OCI-LY3 (cell line): ENCODE data around the gene SLC15A1.

ENCODE experiments used
- H2AFZ ChIP-seq: fragments of 200-600, 300-600 bp; shearing (Covaris generic); 2 replicates; pipeline ENCODE4 v1.6.0; 2014; ENCODE audit warnings: antibody characterized with exemption, low read depth, low read length
- H3K27ac ChIP-seq: fragments of 200-600, 300-600 bp; sonication (generic); 2 replicates; pipeline ENCODE4 v1.5.1; 2014; ENCODE audit warnings: mild to moderate bottlenecking, low read length, moderate library complexity, mixed read lengths
- H3K27me3 ChIP-seq: fragments of 200-600, 300-600 bp; sonication (generic); 2 replicates; pipeline ENCODE4 v1.6.1; 2014; ENCODE audit warnings: low read depth, low read length, mixed read lengths
- H3K36me3 ChIP-seq: fragments of 200-600, 300-600 bp; sonication (generic); replicated peaks from 2 replicates; pipeline ENCODE3; 2014; ENCODE audit warnings: low read depth, low read length, mixed read lengths
- H3K4me1 ChIP-seq: fragments of 300-600, 200-600 bp; sonication (generic); 2 replicates; pipeline ENCODE4 v1.6.1; 2014; ENCODE audit warnings: low read length, mixed read lengths
- H3K4me2 ChIP-seq: fragments of 200-600, 300-600 bp; sonication (generic); 2 replicates; pipeline ENCODE4 v1.6.1; 2014; ENCODE audit warnings: low read length, mixed read lengths
- H3K4me3 ChIP-seq: fragments of 300-600, 200-600 bp; sonication (generic); 2 replicates; pipeline ENCODE4 v1.5.1; 2014; ENCODE audit warnings: antibody characterized with exemption, mild to moderate bottlenecking, low read length, moderate library complexity
- H3K79me2 ChIP-seq: fragments of 300-600, 200-600 bp; shearing (Covaris generic); 2 replicates; pipeline ENCODE4 v1.6.1; 2014; ENCODE audit warnings: mild to moderate bottlenecking, low read length, mixed read lengths
- H3K9ac ChIP-seq: fragments of 300-600, 200-600 bp; shearing (Covaris generic); 2 replicates; pipeline ENCODE4 v1.6.0; 2014; ENCODE audit warnings: mild to moderate bottlenecking, low read length, moderate library complexity
- H3K9me3 ChIP-seq: fragments of 200-600, 300-600 bp; shearing (Covaris generic); 2 replicates; pipeline ENCODE4 v1.6.1; 2014; ENCODE audit warnings: low read length, mixed read lengths; ENCODE audit not compliant: insufficient read depth
- H4K20me1 ChIP-seq: fragments of 200-600, 300-600 bp; sonication (generic); 2 replicates; pipeline ENCODE4 v1.6.1; 2016; ENCODE audit warnings: low read length, mixed read lengths; ENCODE audit not compliant: insufficient read depth
- CTCF ChIP-seq: fragments of 200-600, 300-600 bp; sonication (generic); IDR thresholded peaks from 2 replicates; pipeline ENCODE4 v1.5.1; 2014; ENCODE audit warnings: antibody characterized with exemption, low read length, low read depth
- EZH2phosphoT487 ChIP-seq: fragments of 200-600 bp; shearing (Covaris generic); IDR thresholded peaks from 2 replicates; pipeline ENCODE4 v1.6.1; 2018; ENCODE audit warnings: antibody characterized with exemption, mixed run types, low read depth

SLC15A1 gene

DNA sequence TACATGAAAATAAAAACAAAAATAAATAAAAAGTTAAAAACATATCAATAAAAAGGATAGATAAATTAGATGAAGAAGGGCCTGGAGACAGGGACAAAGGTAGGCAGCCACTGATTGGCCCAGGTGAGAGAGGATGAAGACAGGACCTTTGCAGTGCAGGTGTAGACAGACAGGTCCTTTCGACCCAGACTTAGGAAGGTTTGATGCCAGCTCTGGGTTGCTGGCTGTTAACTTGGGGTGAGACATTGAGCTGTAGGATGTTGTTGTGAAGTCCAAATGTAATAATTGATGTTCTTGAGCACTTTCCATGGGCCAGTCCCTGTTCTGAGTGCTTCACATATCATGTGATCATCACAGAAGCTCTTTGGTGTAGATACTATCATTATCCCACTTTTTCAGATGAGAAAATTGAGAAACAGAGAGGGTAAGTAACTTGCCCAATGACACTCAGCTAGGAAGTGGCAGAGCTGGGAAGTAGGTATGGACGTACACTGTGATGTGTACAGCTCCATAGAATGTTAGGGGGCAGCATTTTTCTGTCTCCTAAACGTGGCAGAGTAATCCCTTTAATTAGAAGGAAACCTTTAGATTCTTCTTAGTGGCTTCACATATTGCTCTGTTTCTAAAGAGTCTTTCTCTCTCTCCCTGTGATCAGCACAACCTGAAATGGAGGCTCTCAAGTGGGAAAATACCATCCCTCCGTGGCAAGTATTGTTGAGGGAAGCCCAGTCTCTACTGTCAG is 99.6 kb downstream of the SLC15A1 start:
- peaks cover 10% of the 10 kb centered on the region for H3K27me3 ChIP-seq
- no peak overlapping the region for H3K9ac ChIP-seq
- no peak for TF ChIP-seq EZH2phosphoT487
- TF ChIP-seq CTCF: no peak
- H2AFZ ChIP-seq: 0 out of 2 replicates have a peak overlapping the region, but pooled peaks have one; percentile 76
- H3K4me2 ChIP-seq: peak overlapping the region; percentile 58
- H3K9me3 ChIP-seq: no peaks in the 10 kb centered on the region
- H3K27ac ChIP-seq: no peak overlapping the region
- H3K79me2 ChIP-seq: no peaks in the 10 kb centered on the region
- peaks cover 13% of the 10 kb centered on the region for H3K4me1 ChIP-seq
- no peaks in the 10 kb centered on the region for H4K20me1 ChIP-seq
- H3K4me3 ChIP-seq: peak overlapping the region; percentile 41; the same call in 1 of the 2 replicates
- no peaks in the 10 kb centered on the region for H3K36me3 ChIP-seq

DNA sequence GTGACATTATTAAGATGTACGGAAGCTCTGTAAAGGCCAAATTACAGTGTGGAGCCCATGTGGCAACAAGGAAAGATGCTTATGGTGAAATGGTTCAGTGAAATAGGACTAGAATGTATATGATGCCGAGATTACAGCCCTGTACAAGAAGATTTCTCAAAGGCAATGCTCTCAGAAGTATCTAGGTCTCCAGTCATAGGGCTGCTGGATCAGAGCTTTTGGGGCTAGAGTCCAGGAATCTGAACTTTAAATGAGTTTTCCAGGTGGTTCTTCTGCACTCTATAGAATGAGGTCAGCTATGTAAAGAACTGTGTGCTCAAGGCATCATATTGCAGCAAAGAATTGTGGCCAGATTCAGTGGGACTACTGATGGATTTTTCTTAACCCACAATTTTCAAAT is 100.2 kb downstream of the SLC15A1 start:
- Histone ChIP-seq H3K4me3 (no peak overlapping the region), H2AFZ (no peak overlapping the region), H3K9me3 (no peaks in the 10 kb centered on the region), H3K27ac (no peak overlapping the region), H3K9ac (no peak overlapping the region), H3K27me3 (peaks cover 17% of the 10 kb centered on the region), H3K4me2 (no peak overlapping the region), H4K20me1 (no peaks in the 10 kb centered on the region), H3K36me3 (no peaks in the 10 kb centered on the region), H3K79me2 (no peaks in the 10 kb centered on the region), H3K4me1 (peaks cover 13% of the 10 kb centered on the region)
- TF ChIP-seq CTCF (no peak), EZH2phosphoT487 (no peak)

GRCh38 chr13:98651744-98652143 is 100.7 kb downstream of the SLC15A1 start:
- Histone ChIP-seq H3K9me3 (no peaks in the 10 kb centered on the region), H3K27ac (no peak overlapping the region), H3K27me3 (peaks cover 20% of the 10 kb centered on the region), H3K79me2 (no peaks in the 10 kb centered on the region), H4K20me1 (no peaks in the 10 kb centered on the region), H3K9ac (no peak overlapping the region), H2AFZ (no peak overlapping the region), H3K4me1 (peaks cover 13% of the 10 kb centered on the region), H3K36me3 (no peaks in the 10 kb centered on the region), H3K4me3 (no peak overlapping the region), H3K4me2 (no peak overlapping the region)
- TF ChIP-seq EZH2phosphoT487 (no peak), CTCF (no peak)

DNA sequence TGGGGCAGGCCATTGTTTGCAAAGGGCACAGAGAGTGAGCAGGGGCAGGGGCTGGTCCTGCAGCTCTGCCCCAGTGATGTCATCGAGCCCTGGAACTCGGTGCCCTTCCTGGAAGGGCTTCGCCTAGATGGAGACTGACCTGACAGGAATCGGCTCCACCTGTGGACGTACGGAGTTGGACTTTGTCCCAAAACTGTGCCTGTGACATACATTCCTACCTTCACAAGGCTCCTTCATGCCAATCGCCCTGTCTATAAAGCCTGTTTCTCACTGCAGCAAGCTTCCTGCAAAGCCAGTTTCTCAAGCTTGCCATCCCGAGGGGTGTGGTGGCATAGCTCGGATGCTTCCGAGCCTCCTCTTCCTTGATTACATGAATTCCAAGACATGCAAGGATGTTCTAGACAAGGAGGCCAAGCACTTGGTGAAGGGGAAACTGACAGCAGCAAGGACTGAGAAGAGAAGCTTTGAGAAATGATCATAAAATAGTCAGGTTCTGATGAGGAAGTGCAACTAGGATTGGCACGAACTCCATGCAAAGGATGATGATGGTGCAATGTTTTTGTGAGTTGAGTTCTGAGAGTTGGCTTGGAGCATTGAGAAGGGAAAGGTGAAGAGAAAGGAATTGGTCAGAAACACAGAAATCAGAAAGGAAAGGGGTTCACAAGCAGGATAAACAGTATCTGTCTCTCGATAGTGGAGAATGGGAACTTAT is 101.9 kb downstream of the SLC15A1 start:
- Histone ChIP-seq H2AFZ (no peak overlapping the region), H3K27me3 (peaks cover 25% of the 10 kb centered on the region), H3K4me1 (peaks cover 13% of the 10 kb centered on the region), H3K79me2 (no peaks in the 10 kb centered on the region), H3K4me3 (no peak overlapping the region), H4K20me1 (no peaks in the 10 kb centered on the region), H3K36me3 (no peaks in the 10 kb centered on the region), H3K9me3 (no peaks in the 10 kb centered on the region), H3K27ac (no peak overlapping the region), H3K4me2 (peak overlapping the region; percentile 16), H3K9ac (no peak overlapping the region)
- TF ChIP-seq EZH2phosphoT487 (no peak), CTCF (no peak)
